A673 (cell line): ENCODE results near the gene BANP.
"Not testable (repeated sequence)": the region's sequence is repeated elsewhere in the genome, so short reads cannot be mapped to it uniquely, and the experiment has no call there.

ENCODE experiments used
- EZH2 ChIP-seq: fragments of 200-600 bp; sonication (generic); IDR thresholded peaks from 2 replicates; pipeline ENCODE4 v1.6.1; 2017; ENCODE audit warnings: borderline replicate concordance, low read depth, mild to moderate bottlenecking, mixed read lengths, antibody characterized with exemption, low read length; ENCODE audit not compliant: poor library complexity, severe bottlenecking
- TF ChIP-seq, protein P1 (sequence below): fragments of 300-800, 200-600 bp; sonication (generic); conservative IDR thresholded peaks from 2 replicates; pipeline ENCODE4 v1.5.1; 2017; ENCODE audit warnings: low read depth, mild to moderate bottlenecking, antibody characterized with exemption, low read length, moderate library complexity, mixed read lengths

DNA sequence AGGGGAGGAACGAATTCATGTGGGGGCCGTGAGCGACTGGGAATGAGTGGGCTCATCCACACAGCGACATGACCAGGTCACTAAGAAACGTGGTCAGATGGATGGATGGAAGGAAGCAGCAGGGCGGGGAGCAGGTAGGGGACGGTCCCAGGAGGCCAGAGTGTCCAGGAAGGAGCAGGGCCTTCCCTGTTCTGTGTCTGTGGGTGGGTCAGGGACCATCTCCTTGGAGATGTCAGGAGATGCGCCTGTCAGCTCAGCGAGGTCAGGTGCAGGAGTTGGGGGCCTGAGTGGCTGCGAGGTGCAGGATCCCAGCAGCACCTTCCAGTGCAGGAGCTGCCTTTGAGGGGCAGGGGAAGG is 85.4 kb downstream of the BANP start:
- TF ChIP-seq, protein P1, sequence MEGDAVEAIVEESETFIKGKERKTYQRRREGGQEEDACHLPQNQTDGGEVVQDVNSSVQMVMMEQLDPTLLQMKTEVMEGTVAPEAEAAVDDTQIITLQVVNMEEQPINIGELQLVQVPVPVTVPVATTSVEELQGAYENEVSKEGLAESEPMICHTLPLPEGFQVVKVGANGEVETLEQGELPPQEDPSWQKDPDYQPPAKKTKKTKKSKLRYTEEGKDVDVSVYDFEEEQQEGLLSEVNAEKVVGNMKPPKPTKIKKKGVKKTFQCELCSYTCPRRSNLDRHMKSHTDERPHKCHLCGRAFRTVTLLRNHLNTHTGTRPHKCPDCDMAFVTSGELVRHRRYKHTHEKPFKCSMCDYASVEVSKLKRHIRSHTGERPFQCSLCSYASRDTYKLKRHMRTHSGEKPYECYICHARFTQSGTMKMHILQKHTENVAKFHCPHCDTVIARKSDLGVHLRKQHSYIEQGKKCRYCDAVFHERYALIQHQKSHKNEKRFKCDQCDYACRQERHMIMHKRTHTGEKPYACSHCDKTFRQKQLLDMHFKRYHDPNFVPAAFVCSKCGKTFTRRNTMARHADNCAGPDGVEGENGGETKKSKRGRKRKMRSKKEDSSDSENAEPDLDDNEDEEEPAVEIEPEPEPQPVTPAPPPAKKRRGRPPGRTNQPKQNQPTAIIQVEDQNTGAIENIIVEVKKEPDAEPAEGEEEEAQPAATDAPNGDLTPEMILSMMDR = not testable (repeated sequence)
- not testable (repeated sequence) for TF ChIP-seq EZH2
